HCT116 (cell line): ENCODE measurements around the gene OTULINL.

Experiments used
- EGR1 ChIP-seq: IDR thresholded peaks from 2 replicates; pipeline ENCODE4 v1.6.1; 2012; ENCODE audit warnings: low read depth
- FOSL1 ChIP-seq: IDR thresholded peaks from 2 replicates; pipeline ENCODE4 v1.6.1; 2012; ENCODE audit warnings: low read depth
- POLR2A ChIP-seq: IDR thresholded peaks from 2 replicates; pipeline ENCODE4 v1.7.0; 2011; ENCODE audit warnings: borderline replicate concordance; ENCODE audit not compliant: insufficient read depth, insufficient read length; ENCODE audit errors: extremely low read depth
- RAD21 ChIP-seq: IDR thresholded peaks from 2 replicates; pipeline ENCODE4 v1.6.1; 2012; ENCODE audit warnings: low read depth, mild to moderate bottlenecking
- SP1 ChIP-seq: IDR thresholded peaks from 2 replicates; pipeline ENCODE4 v1.6.1; 2012; ENCODE audit warnings: low read depth
- YY1 ChIP-seq: IDR thresholded peaks from 2 replicates; pipeline ENCODE4 v1.6.1; 2011; ENCODE audit warnings: low read length, low read depth, moderate library complexity, mild to moderate bottlenecking; ENCODE audit not compliant: insufficient replicate concordance; ENCODE audit errors: extremely low read depth
- TF ChIP-seq, protein P1 (sequence below), 3 experiments: fragments of 200-600 bp in 1 of 3; sonication (generic) in 1 of 3; IDR thresholded peaks in 2 of 3; conservative IDR thresholded peaks in 1 of 3; 2 replicates each; pipeline ENCODE4 v1.5.1; 2012 to 2017; ENCODE audit warnings: low read depth in 2 of 3, low read length in 2 of 3, antibody characterized with exemption in 1 of 3, borderline replicate concordance in 1 of 3, control low read depth in 1 of 3, mild to moderate bottlenecking in 1 of 3, mixed read lengths in 1 of 3, mixed run types in 1 of 3, moderate library complexity in 1 of 3; ENCODE audit not compliant: insufficient read depth in 1 of 3

- TF ChIP-seq, protein P1, sequence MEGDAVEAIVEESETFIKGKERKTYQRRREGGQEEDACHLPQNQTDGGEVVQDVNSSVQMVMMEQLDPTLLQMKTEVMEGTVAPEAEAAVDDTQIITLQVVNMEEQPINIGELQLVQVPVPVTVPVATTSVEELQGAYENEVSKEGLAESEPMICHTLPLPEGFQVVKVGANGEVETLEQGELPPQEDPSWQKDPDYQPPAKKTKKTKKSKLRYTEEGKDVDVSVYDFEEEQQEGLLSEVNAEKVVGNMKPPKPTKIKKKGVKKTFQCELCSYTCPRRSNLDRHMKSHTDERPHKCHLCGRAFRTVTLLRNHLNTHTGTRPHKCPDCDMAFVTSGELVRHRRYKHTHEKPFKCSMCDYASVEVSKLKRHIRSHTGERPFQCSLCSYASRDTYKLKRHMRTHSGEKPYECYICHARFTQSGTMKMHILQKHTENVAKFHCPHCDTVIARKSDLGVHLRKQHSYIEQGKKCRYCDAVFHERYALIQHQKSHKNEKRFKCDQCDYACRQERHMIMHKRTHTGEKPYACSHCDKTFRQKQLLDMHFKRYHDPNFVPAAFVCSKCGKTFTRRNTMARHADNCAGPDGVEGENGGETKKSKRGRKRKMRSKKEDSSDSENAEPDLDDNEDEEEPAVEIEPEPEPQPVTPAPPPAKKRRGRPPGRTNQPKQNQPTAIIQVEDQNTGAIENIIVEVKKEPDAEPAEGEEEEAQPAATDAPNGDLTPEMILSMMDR (IDR thresholded peaks at IDR 0.05 in 2 of 3, conservative IDR thresholded peaks at IDR 0.05 in 1 of 3; ENCODE audit: borderline replicate concordance in 1 of 3, insufficient read depth in 1 of 3, low read depth in 2 of 3, low read length in 2 of 3): no peak
- no peak for TF ChIP-seq RAD21
- TF ChIP-seq POLR2A: no peak
- TF ChIP-seq YY1: no peak
- no peak for TF ChIP-seq FOSL1
- no peak for TF ChIP-seq EGR1
- no peak for TF ChIP-seq SP1
These were observed 18.0 kb downstream of the OTULINL start for GRCh38 chr5:14599476-14600127.
